Thymus (tissue), 11 donors: ENCODE measurements around the gene UBL4B. TPM values are rescaled to one million over a fixed set of nuclear protein-coding genes. Genes with fewer than 3 reads are reported as not detected.

ENCODE experiments used
- DNase-seq, 9 donors: peaks; one replicate each; pipeline ENCODE4 v3.0.0-alpha.2; 2013; ENCODE audit warnings: low spot score in 9 of 9, low read depth in 6 of 9, missing footprints in 1 of 9
- H3K27ac ChIP-seq, 2 donors: one replicate each; pipeline ENCODE4 v1.5.1; 2013; ENCODE audit warnings: control low read depth in 1 of 2, low read depth in 1 of 2, low read length in 1 of 2, mild to moderate bottlenecking in 1 of 2, moderate library complexity in 1 of 2
- H3K27me3 ChIP-seq, 2 donors: one replicate each; pipeline ENCODE4 v1.5.1; 2013; ENCODE audit warnings: low read length in 1 of 2; ENCODE audit not compliant: control insufficient read depth in 2 of 2, insufficient read depth in 1 of 2
- H3K36me3 ChIP-seq, 2 donors: one replicate each; pipeline ENCODE4 v1.5.1; 2013; ENCODE audit warnings: low read length in 1 of 2, mild to moderate bottlenecking in 1 of 2, moderate library complexity in 1 of 2; ENCODE audit not compliant: control insufficient read depth in 2 of 2, insufficient read depth in 2 of 2
- H3K4me1 ChIP-seq, 2 donors: one replicate each; pipeline ENCODE4 v1.5.1; 2013; ENCODE audit warnings: low read length in 2 of 2; ENCODE audit not compliant: control insufficient read depth in 2 of 2, insufficient read depth in 2 of 2
- H3K4me3 ChIP-seq, 2 donors: one replicate each; pipeline ENCODE4 v1.5.1; 2013; ENCODE audit warnings: low read length in 2 of 2, control low read depth in 1 of 2, mild to moderate bottlenecking in 1 of 2
- H3K9me3 ChIP-seq, 2 donors: one replicate each; pipeline ENCODE4 v1.5.1; 2013; ENCODE audit warnings: low read length in 1 of 2, mild to moderate bottlenecking in 1 of 2; ENCODE audit not compliant: control insufficient read depth in 2 of 2, insufficient read depth in 1 of 2
- WGBS: extraction: QIAGEN DNeasy Blood & Tissue Kit; methylation state at CpG from one replicate; pipeline ENCODE4 v1.1.7; 2013; 5-methylcytosine and 5-hydroxymethylcytosine counted together
- polyA plus RNA-seq: library from polyadenylated mRNA; stranded (reverse); fragments of 200-250 nt; gene quantifications from one replicate; pipeline ENCODE4 v1.2.3, GENCODE V29; 2013
- total RNA-seq: library from RNA; stranded (reverse); fragments of 120-200 nt; gene quantifications from one replicate; pipeline ENCODE4 v1.2.4, GENCODE V29; 2013
- donor health status: healthy.

Gene UBL4B
- total and polyA plus RNA-seq, 2 donors: 0.11 TPM; not detected in 1

DNA sequence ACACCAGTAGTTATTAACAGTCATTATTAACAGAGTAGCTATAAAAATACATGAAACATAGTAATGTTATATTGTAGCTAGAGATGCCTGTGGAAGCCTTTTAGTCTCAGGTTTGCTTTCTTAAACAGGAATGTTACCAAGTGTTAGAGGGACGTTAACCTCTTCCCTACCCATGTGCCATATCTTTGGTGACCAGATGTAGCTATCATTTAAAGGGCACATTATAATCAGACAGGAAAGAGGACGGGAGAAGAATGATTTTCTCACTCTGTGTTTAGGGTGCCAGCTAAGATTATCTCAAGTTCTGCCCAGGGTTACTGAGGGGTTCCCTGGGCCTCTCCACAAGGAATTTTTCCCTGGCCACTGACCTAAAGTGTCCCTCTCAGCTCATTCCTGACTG lies 20.9 kb upstream of the UBL4B start:
- WGBS: 80% methylated on average over 2 of the region's 2 CpGs
- Histone ChIP-seq H3K27me3 (peaks cover 11 to 74% of the 10 kb centered on the region in 2 donors), H3K9me3 (no peaks in the 10 kb centered on the region), H3K4me1 (no peaks in the 10 kb centered on the region), H3K4me3 (no peak overlapping the region), H3K27ac (no peak overlapping the region), H3K36me3 (no peaks in the 10 kb centered on the region)
- DNase-seq: no peak

DNA sequence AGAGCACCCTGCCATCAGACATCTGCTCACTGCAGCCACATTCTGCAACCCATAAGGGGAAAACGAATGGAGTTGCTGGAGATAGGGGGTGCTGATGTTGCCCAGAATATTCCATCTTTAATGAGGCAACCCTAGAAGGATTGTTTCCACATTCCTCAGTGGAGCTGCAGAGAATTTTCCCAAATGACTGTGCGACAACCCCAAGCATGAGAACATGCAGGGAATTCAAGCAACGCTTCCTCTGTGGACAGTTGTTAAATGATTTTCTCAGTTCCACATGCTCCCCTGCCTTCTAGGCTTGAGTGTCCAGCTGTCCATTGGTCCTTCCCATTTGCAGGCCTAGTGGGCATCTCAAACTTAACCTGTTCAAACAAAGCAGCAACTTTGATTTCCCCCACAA lies 20.5 kb upstream of the UBL4B start:
- Histone ChIP-seq H3K27ac (no peak overlapping the region), H3K36me3 (no peaks in the 10 kb centered on the region), H3K4me1 (no peaks in the 10 kb centered on the region), H3K27me3 (peaks cover 7 to 70% of the 10 kb centered on the region in 2 donors), H3K4me3 (no peak overlapping the region), H3K9me3 (no peaks in the 10 kb centered on the region)
- no peak for DNase-seq
- 89% methylated on average over 3 of the region's 3 CpGs for WGBS

DNA sequence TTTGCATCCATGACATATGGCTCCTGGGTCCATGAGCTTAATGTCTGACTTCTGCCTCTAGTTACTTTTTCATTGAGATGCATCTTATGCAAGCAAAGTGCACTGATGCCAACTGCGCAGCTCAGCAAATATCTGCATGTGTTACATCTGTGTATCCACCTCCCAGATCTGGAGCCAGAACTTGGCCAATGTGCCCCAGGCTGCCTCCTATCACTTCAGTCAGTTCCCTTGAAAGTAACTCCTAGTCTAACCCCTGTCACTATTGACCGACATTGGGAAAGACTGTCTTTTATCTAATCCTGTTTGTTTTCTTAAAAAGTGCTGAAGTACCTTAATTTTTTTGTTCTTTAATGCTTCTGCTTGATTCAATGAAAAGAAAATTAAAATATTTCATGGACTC lies 19.3 kb upstream of the UBL4B start:
- Histone ChIP-seq H3K4me3 (no peak overlapping the region), H3K27ac (no peak overlapping the region), H3K27me3 (peaks cover 0 to 62% of the 10 kb centered on the region in 2 donors), H3K4me1 (no peaks in the 10 kb centered on the region), H3K9me3 (no peaks in the 10 kb centered on the region), H3K36me3 (no peaks in the 10 kb centered on the region)
- DNase-seq: no peak
- 100% methylated on average over 2 of the region's 2 CpGs for WGBS

DNA sequence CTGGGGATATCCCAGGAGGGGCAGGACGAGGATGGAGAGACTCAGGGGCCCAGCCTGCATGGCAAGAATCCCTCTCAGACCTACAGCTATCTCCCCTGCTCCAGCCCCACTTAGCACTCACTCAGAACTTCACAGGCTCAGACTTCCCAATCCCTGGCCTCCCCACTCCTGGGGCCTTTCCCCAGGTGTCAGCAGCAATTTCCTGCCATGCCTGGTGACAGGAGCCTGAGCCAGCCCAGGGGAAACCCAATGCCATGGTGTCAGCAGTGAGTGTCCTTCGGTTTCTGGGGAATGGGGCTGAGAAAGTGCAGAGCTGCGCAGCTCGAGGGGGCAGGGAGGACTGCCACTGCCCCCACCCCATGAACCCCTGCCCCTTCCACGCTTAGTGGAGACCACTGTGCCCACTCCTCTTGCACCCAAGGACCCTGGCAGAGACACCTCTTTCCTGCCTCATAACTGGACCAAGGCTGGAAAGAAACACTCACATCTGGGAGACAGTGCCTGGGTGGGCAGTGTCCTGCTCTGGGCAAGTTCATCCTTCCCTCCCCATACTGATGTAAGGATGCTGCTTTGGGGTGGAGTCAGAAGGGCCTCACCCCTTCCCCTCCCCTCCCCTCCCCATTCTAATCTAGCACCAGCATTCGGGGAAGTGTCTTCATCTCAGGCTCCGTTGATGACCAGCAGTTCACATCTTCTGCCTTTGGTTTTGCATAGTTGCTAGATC lies 17.1 kb upstream of the UBL4B start:
- no peaks in the 10 kb centered on the region for H3K36me3 ChIP-seq
- H3K9me3 ChIP-seq: no peaks in the 10 kb centered on the region

DNA sequence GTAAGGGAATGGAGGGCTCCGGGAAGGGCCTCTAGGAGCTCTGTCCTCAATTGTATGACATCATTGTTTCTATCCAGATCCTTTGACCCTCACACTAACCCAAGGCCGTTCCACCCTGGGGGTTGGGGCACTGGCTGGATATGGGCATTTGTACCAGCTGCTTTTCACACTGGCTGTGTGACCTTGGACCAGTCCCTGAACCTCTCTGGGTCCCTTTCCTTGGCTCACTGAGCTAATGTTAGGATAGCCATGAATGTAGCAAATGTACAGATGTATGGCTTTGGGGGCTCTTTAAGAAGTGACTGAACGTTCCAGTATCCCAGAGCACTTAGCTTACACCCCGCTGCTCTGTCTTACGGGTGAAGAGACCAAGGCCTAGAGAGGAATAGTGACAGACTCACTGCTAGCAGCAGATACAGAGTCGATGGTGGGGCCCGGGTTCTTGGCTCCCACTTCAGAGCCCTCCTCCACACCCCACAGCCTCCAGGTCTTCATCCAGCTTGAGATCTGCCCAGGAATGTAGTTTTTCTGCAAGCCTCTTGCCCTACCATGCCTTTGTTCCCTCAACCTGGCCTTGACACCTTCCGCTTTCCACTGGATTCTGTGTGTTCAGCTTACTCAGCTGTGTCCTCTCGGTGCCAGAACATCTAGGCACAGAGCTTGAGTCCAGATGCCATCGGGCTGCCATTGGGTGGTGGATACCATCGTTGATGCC lies 14.6 kb upstream of the UBL4B start:
- WGBS: 91% methylated on average over 11 of the region's 11 CpGs
- Histone ChIP-seq H3K9me3 (no peaks in the 10 kb centered on the region), H3K4me1 (no peaks in the 10 kb centered on the region), H3K27me3 (peaks cover 0 to 41% of the 10 kb centered on the region in 2 donors), H3K4me3 (no peak overlapping the region), H3K36me3 (no peaks in the 10 kb centered on the region), H3K27ac (no peak overlapping the region)
- no peak for DNase-seq

More for the DNA sequence above, 17.1 kb upstream of the UBL4B start:
- peaks cover 0 to 48% of the 10 kb centered on the region in 2 donors for H3K27me3 ChIP-seq
- H3K27ac ChIP-seq: no peak overlapping the region
- DNase-seq: no peak
- H3K4me3 ChIP-seq: no peak overlapping the region
- H3K4me1 ChIP-seq: no peaks in the 10 kb centered on the region
- WGBS: 78% methylated on average over 7 of the region's 7 CpGs

DNA sequence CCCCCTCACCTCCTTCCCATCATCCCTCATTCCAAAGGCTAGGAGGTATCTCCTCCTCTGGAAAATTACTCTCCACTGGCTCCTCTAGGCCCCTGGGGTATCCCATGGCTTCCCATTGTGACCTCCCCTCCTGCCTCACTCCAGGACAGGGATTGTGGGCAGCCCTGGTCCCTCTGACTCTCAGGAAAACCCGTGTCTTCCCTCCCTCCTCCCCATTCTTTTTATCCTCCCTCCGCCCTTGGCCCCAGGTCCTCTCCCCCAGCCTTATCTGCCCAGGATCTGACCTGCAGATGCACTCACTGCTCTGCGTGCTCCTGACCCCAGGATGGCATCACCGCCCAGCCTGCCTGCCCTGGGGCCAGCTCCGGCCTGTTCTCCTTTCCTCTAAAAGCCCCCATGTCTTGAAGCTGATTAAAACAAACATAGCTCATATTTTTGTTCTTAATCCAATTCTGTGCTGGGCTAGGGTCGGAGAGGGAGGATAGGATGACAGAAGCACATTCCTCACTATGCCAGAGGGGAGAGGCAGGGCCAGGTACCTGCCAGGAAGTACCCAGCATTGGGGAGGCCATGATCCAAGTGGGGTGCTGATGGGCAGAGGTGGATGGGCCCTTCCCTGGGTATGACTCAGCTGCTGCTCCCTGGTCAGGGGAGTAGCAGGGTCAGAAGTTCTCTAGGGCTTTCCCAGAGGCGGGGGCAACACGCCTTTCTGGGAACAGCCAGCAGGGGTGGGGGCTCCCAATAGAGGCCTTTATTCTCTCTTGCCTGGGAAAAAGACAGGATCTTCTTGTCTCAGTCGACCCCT lies 13.8 kb upstream of the UBL4B start:
- Histone ChIP-seq H3K27me3 (peaks cover 0 to 36% of the 10 kb centered on the region in 2 donors), H3K9me3 (no peaks in the 10 kb centered on the region), H3K4me1 (no peaks in the 10 kb centered on the region), H3K4me3 (no peak overlapping the region), H3K27ac (no peak overlapping the region), H3K36me3 (no peaks in the 10 kb centered on the region)
- DNase-seq: no peak
- 88% methylated on average over 9 of the region's 9 CpGs for WGBS

DNA sequence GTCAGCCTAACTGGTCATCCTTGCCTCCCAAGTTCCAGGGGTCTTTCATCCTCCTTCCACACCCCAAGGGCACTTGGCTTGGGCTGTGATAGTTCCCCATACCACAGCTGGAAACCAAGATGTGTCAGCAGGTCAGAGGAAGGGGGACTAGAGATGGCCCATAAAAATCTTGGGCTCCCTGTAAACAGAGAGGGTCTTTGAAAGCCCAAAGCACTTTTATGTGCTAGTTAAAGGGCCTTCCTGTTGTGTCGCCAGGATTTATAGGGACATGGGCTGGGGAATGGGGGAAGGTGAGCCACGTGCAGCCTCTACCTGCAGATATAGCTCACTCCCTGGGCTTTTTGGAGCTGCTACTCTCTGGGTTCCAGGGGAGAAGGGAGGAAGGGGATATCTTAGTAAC lies 11.9 kb upstream of the UBL4B start:
- Histone ChIP-seq H3K27me3 (peaks cover 0 to 22% of the 10 kb centered on the region in 2 donors), H3K36me3 (no peaks in the 10 kb centered on the region), H3K9me3 (no peaks in the 10 kb centered on the region), H3K4me3 (no peak overlapping the region), H3K27ac (no peak overlapping the region), H3K4me1 (no peaks in the 10 kb centered on the region)
- no peak for DNase-seq
- WGBS: 86% methylated on average over 2 of the region's 2 CpGs

DNA sequence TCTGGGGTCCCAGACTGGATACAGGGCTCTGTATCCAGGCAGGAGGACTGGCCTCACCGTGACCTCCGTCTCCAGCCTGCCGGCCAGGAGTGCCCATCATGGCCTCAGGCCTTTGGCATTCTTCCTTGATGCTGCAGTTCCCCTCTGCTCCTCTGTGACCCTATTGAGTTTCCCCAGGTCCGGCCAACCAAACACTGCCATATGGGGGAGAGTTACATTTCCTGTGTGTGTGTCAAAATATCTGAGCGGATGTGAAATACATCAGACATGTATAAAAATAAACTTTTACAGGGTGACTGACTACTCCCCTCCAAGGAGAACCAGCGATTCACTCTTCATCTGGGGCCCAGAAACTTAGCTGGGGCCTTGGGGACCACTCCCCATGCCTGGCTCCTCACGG lies 10.2 kb upstream of the UBL4B start:
- Histone ChIP-seq H3K27me3 (peaks cover 0 to 18% of the 10 kb centered on the region in 2 donors), H3K36me3 (no peaks in the 10 kb centered on the region), H3K27ac (no peak overlapping the region), H3K4me1 (no peaks in the 10 kb centered on the region), H3K9me3 (no peaks in the 10 kb centered on the region), H3K4me3 (no peak overlapping the region)
- 73% methylated on average over 7 of the region's 7 CpGs for WGBS
- no peak for DNase-seq
